ENCODE results near the gene ESRRG.
A peak's percentile ranks its signal among the peaks of the same experiment; 100 is the strongest.

Gene ESRRG

GRCh38 chr1:216627252-216627651 lies 96.0 kb downstream of the ESRRG start:
- Mint-ChIP-seq H3K9me3 (no peaks in the 10 kb centered on the region), H3K36me3 (ENCODE audit: low read depth) (no peaks in the 10 kb centered on the region), H3K27me3 (ENCODE audit: low read depth) (no peaks in the 10 kb centered on the region), H3K4me1 (ENCODE audit: low read depth) (no peaks in the 10 kb centered on the region), H3K27ac (no peak overlapping the region), H3K4me3 (no peak overlapping the region)

- H3K27ac Mint-ChIP-seq = no peak overlapping the region
- no peaks in the 10 kb centered on the region for H3K4me1 Mint-ChIP-seq (ENCODE audit: low read depth)
- no peak overlapping the region for H3K4me3 Mint-ChIP-seq
- H3K27me3 Mint-ChIP-seq (ENCODE audit: low read depth) = no peaks in the 10 kb centered on the region
- no peaks in the 10 kb centered on the region for H3K36me3 Mint-ChIP-seq (ENCODE audit: low read depth)
- no peaks in the 10 kb centered on the region for H3K9me3 Mint-ChIP-seq
These were observed 96.7 kb downstream of the ESRRG start for GRCh38 chr1:216626394-216627067.

- Mint-ChIP-seq H3K9me3 (no peaks in the 10 kb centered on the region), H3K27ac (no peak overlapping the region), H3K4me3 (no peak overlapping the region), H3K4me1 (ENCODE audit: low read depth) (no peaks in the 10 kb centered on the region), H3K36me3 (ENCODE audit: low read depth) (no peaks in the 10 kb centered on the region), H3K27me3 (ENCODE audit: low read depth) (no peaks in the 10 kb centered on the region)
These were observed 101.7 kb downstream of the ESRRG start for GRCh38 chr1:216621536-216621935.

GRCh38 chr1:216617081-216617875 lies 106.0 kb downstream of the ESRRG start:
- no peaks in the 10 kb centered on the region for H3K4me1 Mint-ChIP-seq (ENCODE audit: low read depth)
- no peak overlapping the region for H3K4me3 Mint-ChIP-seq
- no peaks in the 10 kb centered on the region for H3K36me3 Mint-ChIP-seq (ENCODE audit: low read depth)
- no peak overlapping the region for H3K27ac Mint-ChIP-seq
- H3K27me3 Mint-ChIP-seq (ENCODE audit: low read depth) = no peaks in the 10 kb centered on the region
- H3K9me3 Mint-ChIP-seq = no peaks in the 10 kb centered on the region

- Mint-ChIP-seq H3K9me3 (no peaks in the 10 kb centered on the region), H3K4me1 (ENCODE audit: low read depth) (no peaks in the 10 kb centered on the region), H3K27ac (no peak overlapping the region), H3K36me3 (ENCODE audit: low read depth) (no peaks in the 10 kb centered on the region), H3K4me3 (no peak overlapping the region), H3K27me3 (ENCODE audit: low read depth) (no peaks in the 10 kb centered on the region)
These were observed 106.8 kb downstream of the ESRRG start for GRCh38 chr1:216616425-216616824.

GRCh38 chr1:216614011-216614934 lies 109.0 kb downstream of the ESRRG start:
- no peaks in the 10 kb centered on the region for H3K27me3 Mint-ChIP-seq (ENCODE audit: low read depth)
- H3K4me3 Mint-ChIP-seq = no peak overlapping the region
- no peaks in the 10 kb centered on the region for H3K4me1 Mint-ChIP-seq (ENCODE audit: low read depth)
- H3K27ac Mint-ChIP-seq = no peak overlapping the region
- H3K9me3 Mint-ChIP-seq = no peaks in the 10 kb centered on the region
- no peaks in the 10 kb centered on the region for H3K36me3 Mint-ChIP-seq (ENCODE audit: low read depth)

GRCh38 chr1:216612291-216612690 lies 110.9 kb downstream of the ESRRG start:
- Mint-ChIP-seq H3K36me3 (ENCODE audit: low read depth) (no peaks in the 10 kb centered on the region), H3K4me1 (ENCODE audit: low read depth) (no peaks in the 10 kb centered on the region), H3K27ac (no peak overlapping the region), H3K9me3 (no peaks in the 10 kb centered on the region), H3K27me3 (ENCODE audit: low read depth) (no peaks in the 10 kb centered on the region), H3K4me3 (no peak overlapping the region)

GRCh38 chr1:216607067-216607697 lies 116.0 kb downstream of the ESRRG start:
- no peak overlapping the region for H3K27ac Mint-ChIP-seq

GRCh38 chr1:216606047-216606637 lies 117.1 kb downstream of the ESRRG start:
- Mint-ChIP-seq H3K4me3 (no peak overlapping the region), H3K9me3 (no peaks in the 10 kb centered on the region), H3K27me3 (ENCODE audit: low read depth) (peaks cover 13% of the 10 kb centered on the region), H3K4me1 (ENCODE audit: low read depth) (no peaks in the 10 kb centered on the region), H3K27ac (no peak overlapping the region), H3K36me3 (ENCODE audit: low read depth) (no peaks in the 10 kb centered on the region)

More at GRCh38 chr1:216607067-216607697, 116.0 kb downstream of the ESRRG start:
- H3K4me3 Mint-ChIP-seq = no peak overlapping the region
- no peaks in the 10 kb centered on the region for H3K4me1 Mint-ChIP-seq (ENCODE audit: low read depth)
- H3K9me3 Mint-ChIP-seq = no peaks in the 10 kb centered on the region
- H3K27me3 Mint-ChIP-seq (ENCODE audit: low read depth) = peaks cover 3% of the 10 kb centered on the region
- H3K36me3 Mint-ChIP-seq (ENCODE audit: low read depth) = no peaks in the 10 kb centered on the region

GRCh38 chr1:216604771-216605170 lies 118.5 kb downstream of the ESRRG start:
- Mint-ChIP-seq H3K27me3 (ENCODE audit: low read depth) (peaks cover 21% of the 10 kb centered on the region), H3K4me1 (ENCODE audit: low read depth) (peaks cover 3% of the 10 kb centered on the region), H3K36me3 (ENCODE audit: low read depth) (no peaks in the 10 kb centered on the region), H3K27ac (no peak overlapping the region), H3K4me3 (no peak overlapping the region), H3K9me3 (no peaks in the 10 kb centered on the region)

GRCh38 chr1:216600730-216601609 lies 122.3 kb downstream of the ESRRG start:
- Mint-ChIP-seq H3K36me3 (ENCODE audit: low read depth) (no peaks in the 10 kb centered on the region), H3K27me3 (ENCODE audit: low read depth) (peaks cover 24% of the 10 kb centered on the region), H3K4me1 (ENCODE audit: low read depth) (peaks cover 3% of the 10 kb centered on the region), H3K4me3 (peak overlapping the region; percentile 82), H3K9me3 (no peaks in the 10 kb centered on the region), H3K27ac (no peak overlapping the region)

- no peak overlapping the region for H3K4me3 Mint-ChIP-seq
- H3K4me1 Mint-ChIP-seq (ENCODE audit: low read depth) = peaks cover 3% of the 10 kb centered on the region
- no peaks in the 10 kb centered on the region for H3K9me3 Mint-ChIP-seq
- no peaks in the 10 kb centered on the region for H3K36me3 Mint-ChIP-seq (ENCODE audit: low read depth)
- no peak overlapping the region for H3K27ac Mint-ChIP-seq
- peaks cover 24% of the 10 kb centered on the region for H3K27me3 Mint-ChIP-seq (ENCODE audit: low read depth)
These were observed 123.4 kb downstream of the ESRRG start for GRCh38 chr1:216599851-216600250.

- Mint-ChIP-seq H3K27me3 (ENCODE audit: low read depth) (peaks cover 24% of the 10 kb centered on the region), H3K27ac (no peak overlapping the region), H3K4me1 (ENCODE audit: low read depth) (peaks cover 3% of the 10 kb centered on the region), H3K9me3 (no peaks in the 10 kb centered on the region), H3K4me3 (no peak overlapping the region), H3K36me3 (ENCODE audit: low read depth) (no peaks in the 10 kb centered on the region)
These were observed 124.8 kb downstream of the ESRRG start for GRCh38 chr1:216598448-216598847.
